Measurements from ENCODE around the gene ALDH2.
A peak's percentile ranks its signal among the peaks of the same experiment; 100 is the strongest.
"Not testable (repeated sequence)": the region's sequence is repeated elsewhere in the genome, so short reads cannot be mapped to it uniquely, and the experiment has no call there.

Gene ALDH2

GRCh38 chr12:111788178-111788654 lies 21.5 kb downstream of the ALDH2 start:
- DNase-seq (ENCODE audit: low read depth in 2 of 2), result no peak

GRCh38 chr12:111789779-111790178 lies 23.0 kb downstream of the ALDH2 start:
- no peak for DNase-seq (ENCODE audit: low read depth in 2 of 2)

GRCh38 chr12:111791507-111791906 lies 24.8 kb downstream of the ALDH2 start:
- no peak for DNase-seq (ENCODE audit: low read depth in 2 of 2)

- no peak for DNase-seq (ENCODE audit: low read depth in 2 of 2)
These were observed 25.6 kb downstream of the ALDH2 start for GRCh38 chr12:111792155-111792855.

GRCh38 chr12:111792856-111793235 lies 26.1 kb downstream of the ALDH2 start:
- no peak for DNase-seq (ENCODE audit: low read depth in 2 of 2)

- DNase-seq (ENCODE audit: low read depth in 2 of 2), result no peak
These were observed 31.4 kb downstream of the ALDH2 start for GRCh38 chr12:111798182-111798581.

- no peak for DNase-seq (ENCODE audit: low read depth in 2 of 2)
These were observed 33.0 kb downstream of the ALDH2 start for GRCh38 chr12:111799758-111800157.

GRCh38 chr12:111803038-111803626 lies 36.4 kb downstream of the ALDH2 start:
- DNase-seq (ENCODE audit: low read depth in 2 of 2), result no peak

- DNase-seq (ENCODE audit: low read depth in 2 of 2), result no peak
These were observed 37.1 kb downstream of the ALDH2 start for GRCh38 chr12:111803851-111804250.

GRCh38 chr12:111806304-111806703 lies 39.6 kb downstream of the ALDH2 start:
- no peak for DNase-seq (ENCODE audit: low read depth in 2 of 2)

- DNase-seq (ENCODE audit: low read depth in 2 of 2), result no peak
These were observed 40.5 kb downstream of the ALDH2 start for GRCh38 chr12:111807232-111807631.

GRCh38 chr12:111812881-111813741 lies 46.4 kb downstream of the ALDH2 start:
- DNase-seq (ENCODE audit: low read depth in 2 of 2), result peak; percentile 39 to 41

- DNase-seq (ENCODE audit: low read depth in 2 of 2), result no peak
These were observed 49.4 kb downstream of the ALDH2 start for GRCh38 chr12:111816065-111816615.

GRCh38 chr12:111816898-111817297 lies 50.2 kb downstream of the ALDH2 start:
- DNase-seq (ENCODE audit: low read depth in 2 of 2), result not testable (repeated sequence)

GRCh38 chr12:111818340-111818739 lies 51.6 kb downstream of the ALDH2 start:
- no peak for DNase-seq (ENCODE audit: low read depth in 2 of 2)

- no peak for DNase-seq (ENCODE audit: low read depth in 2 of 2)
These were observed 52.7 kb downstream of the ALDH2 start for GRCh38 chr12:111819191-111820158.

GRCh38 chr12:111820828-111821227 lies 54.1 kb downstream of the ALDH2 start:
- DNase-seq (ENCODE audit: low read depth in 2 of 2), result not testable (repeated sequence)

GRCh38 chr12:111822886-111823285 lies 56.2 kb downstream of the ALDH2 start:
- no peak for DNase-seq (ENCODE audit: low read depth in 2 of 2)

- no peak for DNase-seq (ENCODE audit: low read depth in 2 of 2)
These were observed 57.2 kb downstream of the ALDH2 start for GRCh38 chr12:111823891-111824290.

- DNase-seq (ENCODE audit: low read depth in 2 of 2), result not testable (repeated sequence)
These were observed 57.6 kb downstream of the ALDH2 start for GRCh38 chr12:111824312-111824711.

- no peak for DNase-seq (ENCODE audit: low read depth in 2 of 2)
These were observed 58.8 kb downstream of the ALDH2 start for GRCh38 chr12:111825509-111825908.

Measured in stimulated activated CD8-positive, alpha-beta memory T cell treated with anti-CD3 and anti-CD28 coated beads, Interleukin-2, amount 100 ng/mL, for 48 hours (primary cell).